HT-29 (cell line): Measurements from ENCODE around the gene OTUD7B. TPM values are rescaled to one million over a fixed set of nuclear protein-coding genes. Genes with fewer than 3 reads are reported as not detected.

ENCODE experiments used
- DNase-seq: peaks from one replicate; pipeline ENCODE4 v3.0.0-alpha.2; 2015; ENCODE audit warnings: low spot score
- total RNA-seq: library from RNA; depleted of rRNA; stranded (reverse); fragments of >200 nt; shearing (Covaris generic); gene quantifications from 2 replicates; pipeline ENCODE4 v1.2.3, GENCODE V29; 2014; rRNA removed

OTUD7B gene
- total RNA-seq, 1 experiment from 2014 or later = 6.2 TPM

DNA sequence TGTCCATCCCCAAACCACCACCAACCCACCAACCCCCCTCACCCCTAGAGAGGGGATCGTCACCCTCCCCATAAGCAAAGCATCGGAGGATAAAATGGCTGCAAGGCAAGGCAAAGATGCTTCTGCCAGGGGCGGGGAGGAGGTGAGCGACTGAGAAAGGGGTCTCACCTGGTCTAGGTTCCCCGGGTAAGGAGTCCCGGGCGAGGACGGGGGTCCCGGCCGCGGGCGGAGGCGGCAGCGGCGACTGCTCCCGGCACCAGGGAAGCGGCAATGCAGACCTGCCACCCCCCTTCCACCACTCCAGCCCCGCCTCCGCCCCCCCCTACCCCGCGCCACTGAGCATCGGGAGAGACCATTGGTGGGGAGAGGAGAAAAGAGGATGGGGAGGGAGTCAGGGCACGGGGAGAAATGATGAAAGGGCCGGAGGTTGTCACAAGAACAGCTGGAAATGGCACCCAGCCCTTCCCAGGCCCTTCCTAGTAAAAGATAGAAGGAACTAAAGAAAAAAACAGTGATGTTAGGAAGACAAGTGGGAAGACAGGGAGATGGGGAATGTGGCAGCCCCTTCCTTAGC, 92.9 kb downstream of the OTUD7B start, which contains the start of gene SV2A:
Gene SV2A (minus strand): TSS at position 274 of the 574 bp plus-strand sequence. CDS start 4,004 bp downstream, outside the sequence.
- DNase-seq = no peak

DNA sequence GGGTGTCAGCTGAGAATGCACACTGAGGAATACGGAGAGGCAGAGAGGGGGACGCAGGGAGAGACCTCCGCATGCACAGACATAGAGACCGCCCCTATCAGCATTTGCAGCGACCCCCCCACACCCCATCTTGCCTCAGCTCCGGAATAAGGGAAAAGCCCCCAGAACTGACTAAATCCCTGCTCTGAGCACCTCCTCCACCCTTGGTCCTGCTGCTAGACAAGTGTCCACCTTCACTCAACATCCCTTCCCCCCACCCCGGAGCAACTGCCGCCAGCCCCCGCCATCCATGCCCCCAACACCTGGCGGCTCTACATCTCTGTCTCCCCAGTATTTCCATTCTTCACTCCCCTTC, 93.7 kb downstream of the OTUD7B start:
- DNase-seq = no peak

- no peak for DNase-seq
These were observed 94.2 kb downstream of the OTUD7B start for GRCh38 chr1:149916193-149916897.

DNA sequence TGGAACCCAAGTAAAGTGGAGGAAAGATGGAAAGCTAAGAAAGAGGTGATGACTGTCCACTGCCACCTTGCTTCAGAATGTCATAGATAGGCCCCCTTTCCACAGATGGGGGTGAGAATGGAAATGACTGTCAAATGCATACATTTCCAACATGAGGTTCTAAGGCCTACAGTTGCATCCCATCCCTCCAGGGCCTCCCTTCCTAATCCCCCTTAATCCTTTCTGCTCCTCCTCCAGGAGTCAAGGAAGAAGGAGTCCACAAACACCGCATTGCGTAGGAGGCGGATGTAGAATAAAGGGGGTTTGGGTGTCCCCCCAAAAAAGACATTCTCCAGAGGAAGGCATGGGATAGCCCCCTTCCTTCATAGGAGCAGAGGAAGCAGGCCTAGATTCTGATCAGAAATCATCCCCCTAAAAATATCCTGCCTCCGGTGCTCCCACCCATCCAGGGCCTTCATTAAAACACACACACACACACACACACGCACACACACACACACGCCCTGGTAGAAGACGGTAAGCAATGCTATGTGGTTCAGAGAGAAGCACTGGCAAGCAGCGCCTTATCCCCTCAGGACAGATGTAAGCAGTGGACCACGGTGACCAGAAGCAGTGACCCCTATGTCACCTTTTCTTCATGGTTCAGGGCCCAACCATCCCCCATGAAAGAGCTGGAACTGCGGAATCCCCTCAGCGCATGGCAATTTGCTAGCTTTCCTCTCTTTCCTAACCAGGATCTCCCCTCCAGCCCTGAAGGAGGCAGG, 94.9 kb downstream of the OTUD7B start:
- DNase-seq = no peak

- no peak for DNase-seq
These were observed 96.0 kb downstream of the OTUD7B start for GRCh38 chr1:149914545-149914944.

- no peak for DNase-seq
These were observed 103.9 kb downstream of the OTUD7B start for GRCh38 chr1:149906570-149907075.

GRCh38 chr1:149903836-149904491, 106.6 kb downstream of the OTUD7B start:
- no peak for DNase-seq

GRCh38 chr1:149899460-149900284, 110.9 kb downstream of the OTUD7B start, which contains the start of gene BOLA1:
Gene BOLA1 (plus strand): TSS chr1:149899568. CDS start chr1:149900060, 492 bp downstream.
- DNase-seq = peak; percentile 90

DNA sequence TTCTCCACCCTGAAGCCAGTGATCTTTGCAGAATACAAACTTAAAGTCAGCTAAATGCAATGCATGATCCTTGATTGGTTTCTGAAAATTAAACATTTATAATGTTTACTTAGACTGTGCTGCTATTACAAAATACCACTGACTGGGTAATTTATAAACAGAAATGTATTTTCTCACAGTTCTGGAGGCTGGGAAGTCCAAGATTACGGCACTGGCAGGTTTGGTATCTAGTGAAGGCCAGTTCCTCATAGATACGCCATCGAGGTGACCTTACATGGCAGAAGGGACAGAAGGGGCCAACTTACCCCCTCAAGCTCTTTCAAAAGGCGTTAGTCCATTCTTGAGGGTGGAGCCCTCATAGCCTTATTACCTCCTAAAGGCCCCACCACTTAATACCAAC, 114.0 kb downstream of the OTUD7B start:
- no peak for DNase-seq

- no peak for DNase-seq
These were observed 121.6 kb downstream of the OTUD7B start for GRCh38 chr1:149888999-149889289.

DNA sequence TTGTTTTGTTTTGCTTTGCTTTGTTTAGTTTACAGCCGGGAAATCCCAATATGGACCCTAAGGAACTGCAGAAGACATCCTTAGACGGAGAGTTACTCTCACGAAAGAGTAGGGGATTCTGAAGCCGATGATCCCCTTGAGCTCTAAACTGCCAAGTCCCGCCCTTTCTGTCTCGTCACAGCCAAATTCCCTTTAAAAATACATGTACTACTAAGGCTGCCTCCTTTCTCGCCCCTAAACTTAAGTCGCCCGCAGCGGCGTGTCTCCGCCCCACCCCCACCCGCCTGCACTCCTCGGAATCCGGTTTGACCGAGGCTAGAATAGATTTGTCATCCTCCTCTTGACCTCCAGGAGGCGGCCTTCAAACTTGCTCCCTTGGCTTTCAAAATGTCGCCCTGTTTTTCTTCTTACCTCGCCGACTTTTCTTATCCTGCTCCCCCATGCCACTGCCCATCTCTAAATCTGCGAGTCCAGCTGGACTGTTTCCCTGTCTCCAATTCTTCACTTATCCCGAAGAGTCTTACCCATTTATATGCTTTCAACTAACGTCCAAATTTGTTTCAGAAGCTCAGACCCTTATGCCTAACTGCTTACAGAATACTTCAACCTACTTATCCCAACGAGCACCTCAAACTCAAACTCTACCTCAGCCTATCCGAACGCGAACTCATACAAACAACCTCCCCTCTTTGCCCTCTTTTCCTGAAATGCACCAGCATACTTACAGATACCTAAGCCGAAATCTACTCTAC, 122.1 kb downstream of the OTUD7B start:
- peak; percentile 93 for DNase-seq

Other genes starting within 250 kb of the OTUD7B start
- gene FCGR1A, start 228.0 kb downstream of the OTUD7B start, total RNA-seq = not detected in 2 replicates
- gene BOLA1, start 111.2 kb downstream of the OTUD7B start, total RNA-seq = 17.8 and 20.4 TPM in 2 replicates
- gene SV2A, start 92.9 kb downstream of the OTUD7B start, total RNA-seq = 0.08 TPM in 1 of 2 replicates, not detected in the other
- gene SF3B4, start 82.9 kb downstream of the OTUD7B start, total RNA-seq = 13.3 and 14.8 TPM in 2 replicates
- gene MTMR11, start 73.8 kb downstream of the OTUD7B start, total RNA-seq = 4.8 and 6.8 TPM in 2 replicates
- 8.7 and 10.5 TPM in 2 replicates for gene VPS45, start 57.0 kb upstream of the OTUD7B start, total RNA-seq
- 0.05 and 0.18 TPM in 2 replicates for gene PLEKHO1, start 139.2 kb upstream of the OTUD7B start, total RNA-seq
- gene ANP32E, start 225.4 kb upstream of the OTUD7B start, total RNA-seq = 12.7 and 16.4 TPM in 2 replicates
- gene CA14, start 247.0 kb upstream of the OTUD7B start, total RNA-seq = 0.63 TPM in 1 of 2 replicates, not detected in the other